GM23248 (cell line): Measurements from ENCODE around the gene FRK. TPM values are rescaled to one million over a fixed set of nuclear protein-coding genes. Genes with fewer than 3 reads are reported as not detected.

ENCODE experiments used
- DNase-seq: peaks from one replicate; pipeline ENCODE4 v3.0.0-alpha.2; 2015
- H2AFZ ChIP-seq: fragments of 200-600 bp; sonication (generic); 2 replicates; pipeline ENCODE4 v1.6.1; 2016; ENCODE audit warnings: antibody characterized with exemption
- H3F3A ChIP-seq: fragments of 200-600 bp; sonication (generic); 2 replicates; pipeline ENCODE4 v1.6.1; 2016; ENCODE audit warnings: mild to moderate bottlenecking, antibody characterized with exemption, mixed run types; ENCODE audit not compliant: insufficient read depth
- H3K27ac ChIP-seq: fragments of 200-600 bp; sonication (generic); 2 replicates; pipeline ENCODE4 v1.5.1; 2016; ENCODE audit warnings: mild to moderate bottlenecking
- H3K27me3 ChIP-seq: fragments of 200-600 bp; sonication (generic); replicated peaks from 2 replicates; pipeline ENCODE4 v1.6.1; 2016; ENCODE audit warnings: mild to moderate bottlenecking; ENCODE audit not compliant: insufficient read depth
- H3K36me3 ChIP-seq: fragments of 200-600 bp; sonication (generic); 2 replicates; pipeline ENCODE4 v1.6.1; 2016; ENCODE audit warnings: low read depth, mild to moderate bottlenecking
- H3K4me1 ChIP-seq: fragments of 200-600 bp; sonication (generic); 2 replicates; pipeline ENCODE4 v1.6.1; 2016; ENCODE audit warnings: mild to moderate bottlenecking; ENCODE audit not compliant: insufficient read depth
- H3K4me2 ChIP-seq: fragments of 200-600 bp; sonication (generic); one replicate; pipeline ENCODE4 v1.6.1; 2016; ENCODE audit warnings: mild to moderate bottlenecking; ENCODE audit not compliant: unreplicated experiment
- H3K4me3 ChIP-seq: fragments of 200-600 bp; sonication (generic); 2 replicates; pipeline ENCODE4 v1.5.1; 2016; ENCODE audit warnings: mild to moderate bottlenecking
- H3K79me2 ChIP-seq: fragments of 200-600 bp; sonication (generic); 2 replicates; pipeline ENCODE4 v1.6.1; 2016; ENCODE audit warnings: mild to moderate bottlenecking; ENCODE audit not compliant: insufficient read depth
- H3K9ac ChIP-seq: fragments of 200-600 bp; sonication (generic); 2 replicates; pipeline ENCODE4 v1.6.1; 2016; ENCODE audit warnings: mild to moderate bottlenecking
- H3K9me2 ChIP-seq: fragments of 200-600 bp; sonication (generic); 2 replicates; pipeline ENCODE4 v1.6.1; 2016; ENCODE audit warnings: mixed run types, mild to moderate bottlenecking, moderate library complexity; ENCODE audit not compliant: insufficient read depth
- H3K9me3 ChIP-seq: fragments of 200-600 bp; sonication (generic); one replicate; pipeline ENCODE4 v1.6.1; 2017; ENCODE audit warnings: low read depth
- H4K20me1 ChIP-seq: fragments of 200-600 bp; sonication (generic); 2 replicates; pipeline ENCODE4 v1.6.0; 2016; ENCODE audit not compliant: insufficient read depth
- EZH2 ChIP-seq: fragments of 200-600 bp; sonication (generic); IDR thresholded peaks from 2 replicates; pipeline ENCODE4 v1.6.1; 2018; ENCODE audit warnings: antibody characterized with exemption, mild to moderate bottlenecking; ENCODE audit not compliant: insufficient read depth, poor library complexity, severe bottlenecking
- EZH2phosphoT487 ChIP-seq: fragments of 200-600 bp; sonication (generic); IDR thresholded peaks from 2 replicates; pipeline ENCODE4 v1.6.1; 2018; ENCODE audit warnings: antibody characterized with exemption, moderate library complexity, mild to moderate bottlenecking, low read depth; ENCODE audit not compliant: insufficient read depth
- WGBS, 2 experiments: methylation state at CpG; one replicate each; pipeline ENCODE4 v1.1.6; 2015 to 2017; ENCODE audit warnings: low lambda C conversion rate in 2 of 2, low coverage in 1 of 2; ENCODE audit errors: missing lambda C conversion rate in 2 of 2; 5-methylcytosine and 5-hydroxymethylcytosine counted together
- in situ Hi-C: fragments of 300-500 bp; cut with MboI; formaldehyde crosslinking; loops from 2 replicates; pipeline ENCODE4 v1.15.0; 2020
- polyA plus RNA-seq: library from polyadenylated mRNA; unstranded; fragments of >200 nt; fragmentation: Nextera tagmentation; extraction: Ambion mirVana; gene quantifications from 2 replicates; pipeline ENCODE4 v1.2.1, GENCODE V29; 2016
- total RNA-seq: library from RNA; depleted of rRNA; stranded (reverse); fragments of >200 nt; shearing (Covaris generic); gene quantifications from 2 replicates; pipeline ENCODE4 v1.2.3, GENCODE V29; 2014

FRK gene
- total and polyA plus RNA-seq, 2 experiments from 2014 or later: 0.06 to 0.32 TPM

GRCh38 chr6:116104636-116105035, 43.9 kb upstream of the FRK start:
- H3K4me1 ChIP-seq: peaks cover 13% of the 10 kb centered on the region; the same call in 1 of the 2 replicates
- in situ Hi-C loops: no loop called here
- no peak overlapping the region for H3K27ac ChIP-seq
- H3K9me2 ChIP-seq: no peaks in the 10 kb centered on the region
- H3K36me3 ChIP-seq: no peaks in the 10 kb centered on the region
- H3K27me3 ChIP-seq: no peaks in the 10 kb centered on the region
- no peaks in the 10 kb centered on the region for H3K79me2 ChIP-seq
- no peak overlapping the region for H3K9ac ChIP-seq
- H3F3A ChIP-seq: peaks cover 12% of the 10 kb centered on the region; the same call in 1 of the 2 replicates
- H3K4me3 ChIP-seq: no peak overlapping the region
- TF ChIP-seq EZH2phosphoT487: no peak
- no peak for TF ChIP-seq EZH2
- H4K20me1 ChIP-seq: no peaks in the 10 kb centered on the region
- DNase-seq: no peak
- H3K4me2 ChIP-seq: no peak overlapping the region
- 89 to 100% methylated on average over 1 of the region's 1 CpG for WGBS, 2 experiments
- no peak overlapping the region for H2AFZ ChIP-seq
- no peaks in the 10 kb centered on the region for H3K9me3 ChIP-seq

- no peak overlapping the region for H3K4me3 ChIP-seq
- in situ Hi-C loops: no loop called here
- no peak overlapping the region for H3K4me2 ChIP-seq
- no peaks in the 10 kb centered on the region for H3K36me3 ChIP-seq
- H3K27ac ChIP-seq: no peak overlapping the region
- peaks cover 14% of the 10 kb centered on the region; the same call in 1 of the 2 replicates for H3F3A ChIP-seq
- TF ChIP-seq EZH2phosphoT487: no peak
- TF ChIP-seq EZH2: no peak
- H3K79me2 ChIP-seq: no peaks in the 10 kb centered on the region
- H3K9me2 ChIP-seq: no peaks in the 10 kb centered on the region
- 93 to 98% methylated on average over 4 of the region's 4 CpGs for WGBS, 2 experiments
- no peaks in the 10 kb centered on the region for H3K27me3 ChIP-seq
- H3K9ac ChIP-seq: no peak overlapping the region
- DNase-seq: no peak
- no peaks in the 10 kb centered on the region for H3K9me3 ChIP-seq
- no peak overlapping the region for H2AFZ ChIP-seq
- H3K4me1 ChIP-seq: peaks cover 13% of the 10 kb centered on the region; the same call in 1 of the 2 replicates
- no peaks in the 10 kb centered on the region for H4K20me1 ChIP-seq
These were observed 42.2 kb upstream of the FRK start for GRCh38 chr6:116102873-116103272.

DNA sequence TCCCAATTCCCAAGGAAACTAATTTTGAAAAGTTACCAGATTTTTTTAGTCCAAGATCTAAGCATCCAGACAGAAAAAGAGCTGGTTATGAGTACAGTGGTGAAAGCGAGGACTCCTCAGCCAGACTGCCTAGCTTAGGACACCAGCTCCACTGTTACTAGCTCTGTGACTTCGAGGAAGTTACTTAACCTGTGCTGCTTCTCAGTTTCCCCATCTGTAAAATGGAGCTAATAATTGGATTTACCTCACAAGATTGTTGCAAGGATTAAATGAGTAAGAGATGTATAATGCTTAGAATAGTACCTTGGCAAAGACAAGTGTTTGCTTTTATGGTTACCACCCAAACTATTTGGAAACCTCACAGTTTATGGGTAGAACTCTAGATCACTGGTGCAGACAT, 41.1 kb upstream of the FRK start:
- Histone ChIP-seq H2AFZ (peak overlapping the region; percentile 86), H3K4me2 (peak overlapping the region; percentile 82), H3K79me2 (no peaks in the 10 kb centered on the region), H3F3A (peaks cover 14% of the 10 kb centered on the region; the same call in 1 of the 2 replicates), H3K9me2 (no peaks in the 10 kb centered on the region), H4K20me1 (no peaks in the 10 kb centered on the region), H3K27ac (no peak overlapping the region), H3K4me1 (peaks cover 13% of the 10 kb centered on the region; the same call in 1 of the 2 replicates), H3K9me3 (no peaks in the 10 kb centered on the region), H3K4me3 (peak overlapping the region; percentile 82), H3K9ac (peak overlapping the region; percentile 78), H3K36me3 (no peaks in the 10 kb centered on the region), H3K27me3 (no peaks in the 10 kb centered on the region)
- in situ Hi-C loops: no loop called here
- TF ChIP-seq EZH2: no peak
- TF ChIP-seq EZH2phosphoT487: no peak
- 90 to 100% methylated on average over 2 of the region's 2 CpGs for WGBS, 2 experiments
- peak; percentile 8 for DNase-seq

DNA sequence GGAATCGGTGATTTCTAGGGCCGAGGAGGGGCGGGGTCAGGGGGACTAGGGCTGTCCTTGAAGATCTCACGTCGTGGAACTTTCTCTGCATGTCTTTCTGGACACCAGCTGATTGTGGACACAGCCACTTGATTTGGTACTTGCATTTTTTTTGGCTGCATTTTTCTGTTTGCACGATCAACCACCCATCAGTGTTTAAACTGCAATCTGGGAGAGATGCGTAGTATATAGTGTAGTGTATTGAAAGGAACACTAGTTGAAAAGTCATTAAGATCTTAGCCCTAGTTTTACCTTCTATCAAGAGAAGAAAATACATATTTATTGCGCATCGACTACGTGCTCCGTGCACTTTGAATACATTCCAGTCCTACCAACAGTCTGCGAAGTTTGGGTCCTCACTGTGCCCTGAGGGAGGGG, 40.6 kb upstream of the FRK start:
- Histone ChIP-seq H3K9me3 (no peaks in the 10 kb centered on the region), H3K4me2 (peak overlapping the region; percentile 82), H3K4me3 (peak overlapping the region; percentile 82), H3K27me3 (no peaks in the 10 kb centered on the region), H3K4me1 (peaks cover 9% of the 10 kb centered on the region; the same call in 1 of the 2 replicates), H4K20me1 (no peaks in the 10 kb centered on the region), H3K9me2 (no peaks in the 10 kb centered on the region), H3K36me3 (no peaks in the 10 kb centered on the region), H3F3A (peaks cover 14% of the 10 kb centered on the region; the same call in 1 of the 2 replicates), H3K27ac (peak overlapping the region; percentile 51), H3K9ac (peak overlapping the region; percentile 78), H2AFZ (peak overlapping the region; percentile 86), H3K79me2 (no peaks in the 10 kb centered on the region)
- DNase-seq: no peak
- WGBS, 2 experiments: 3% methylated on average over 12 of the region's 12 CpGs
- TF ChIP-seq EZH2 (no peak), EZH2phosphoT487 (no peak)
- in situ Hi-C loops: no loop called here
